ENCODE results near the gene NSRP1. TPM values are rescaled to one million over a fixed set of nuclear protein-coding genes. Genes with fewer than 3 reads are reported as not detected.
A peak's percentile ranks its signal among the peaks of the same experiment; 100 is the strongest.

NSRP1 gene, protein sequence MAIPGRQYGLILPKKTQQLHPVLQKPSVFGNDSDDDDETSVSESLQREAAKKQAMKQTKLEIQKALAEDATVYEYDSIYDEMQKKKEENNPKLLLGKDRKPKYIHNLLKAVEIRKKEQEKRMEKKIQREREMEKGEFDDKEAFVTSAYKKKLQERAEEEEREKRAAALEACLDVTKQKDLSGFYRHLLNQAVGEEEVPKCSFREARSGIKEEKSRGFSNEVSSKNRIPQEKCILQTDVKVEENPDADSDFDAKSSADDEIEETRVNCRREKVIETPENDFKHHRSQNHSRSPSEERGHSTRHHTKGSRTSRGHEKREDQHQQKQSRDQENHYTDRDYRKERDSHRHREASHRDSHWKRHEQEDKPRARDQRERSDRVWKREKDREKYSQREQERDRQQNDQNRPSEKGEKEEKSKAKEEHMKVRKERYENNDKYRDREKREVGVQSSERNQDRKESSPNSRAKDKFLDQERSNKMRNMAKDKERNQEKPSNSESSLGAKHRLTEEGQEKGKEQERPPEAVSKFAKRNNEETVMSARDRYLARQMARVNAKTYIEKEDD
- 10 to 100 TPM; 24.3 to 28.4 TPM for total RNA-seq

DNA sequence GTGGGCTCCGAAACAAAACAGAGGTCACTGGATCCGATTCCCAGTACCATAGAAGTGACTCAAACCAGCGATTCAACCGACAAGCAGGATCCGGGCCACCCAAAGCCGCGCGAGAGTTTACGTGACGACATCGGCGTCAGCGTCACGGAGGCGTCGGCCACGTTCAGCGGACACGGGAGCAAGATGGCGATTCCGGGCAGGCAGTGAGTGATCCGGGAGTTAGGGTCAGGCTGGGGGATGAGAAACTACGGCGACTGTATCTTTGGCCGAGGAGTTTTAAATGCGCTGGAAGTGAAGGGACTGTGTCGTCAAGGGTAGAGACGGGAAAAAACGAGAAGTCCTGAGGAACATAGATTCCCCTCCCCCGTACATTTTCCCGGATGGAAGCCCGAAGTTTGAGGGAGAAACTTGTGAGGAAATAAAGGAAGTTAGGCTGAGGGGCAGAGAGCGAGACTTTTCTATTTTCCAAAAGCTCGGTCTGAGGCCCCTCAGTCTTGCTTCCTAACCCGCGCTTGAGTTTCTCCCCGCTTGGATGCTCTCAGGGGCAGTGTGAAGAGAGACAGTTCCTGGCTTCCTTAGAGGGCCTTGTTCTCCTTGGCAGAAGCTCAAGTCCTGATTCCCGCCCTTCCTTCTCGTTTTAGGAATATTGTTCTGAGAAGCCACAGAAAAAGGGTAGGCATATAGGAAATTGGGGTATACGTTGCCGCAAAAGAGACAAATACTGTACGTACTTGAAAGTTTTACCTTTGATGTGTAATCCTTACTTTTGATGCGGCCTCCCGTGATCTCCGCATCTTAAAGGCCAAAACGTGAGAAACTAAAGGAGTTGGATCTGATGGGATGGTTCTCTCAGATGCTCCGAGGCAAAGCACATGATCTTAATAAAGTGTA is at the start of gene NSRP1:
TSS of gene NSRP1 (plus strand) at position 156 of the 891 bp plus-strand sequence. CDS start at position 184, 28 bp downstream.
- ATAC-seq (peak; percentile 92), DNase-seq (peak; percentile 97)
- Mint-ChIP-seq H3K36me3 (ENCODE audit: low read depth) (peaks cover 32% of the 10 kb centered on the region), H3K4me3 (peak within 1 kb of the TSS; percentile 98), H3K9me3 (no peaks in the 10 kb centered on the region), H3K27me3 (no peaks in the 10 kb centered on the region), H3K4me1 (ENCODE audit: low read depth) (peaks cover 46% of the 10 kb centered on the region), H3K27ac (peak within 1 kb of the TSS; percentile 98)
- CTCF ChIA-PET, result interaction anchor here (1.0 to 4.5 kb wide), 2 partner anchors 12 to 219 kb away, joined by 3 to 37 read pairs; no protein-coding TSS in a partner anchor
- TF ChIP-seq, protein P1, sequence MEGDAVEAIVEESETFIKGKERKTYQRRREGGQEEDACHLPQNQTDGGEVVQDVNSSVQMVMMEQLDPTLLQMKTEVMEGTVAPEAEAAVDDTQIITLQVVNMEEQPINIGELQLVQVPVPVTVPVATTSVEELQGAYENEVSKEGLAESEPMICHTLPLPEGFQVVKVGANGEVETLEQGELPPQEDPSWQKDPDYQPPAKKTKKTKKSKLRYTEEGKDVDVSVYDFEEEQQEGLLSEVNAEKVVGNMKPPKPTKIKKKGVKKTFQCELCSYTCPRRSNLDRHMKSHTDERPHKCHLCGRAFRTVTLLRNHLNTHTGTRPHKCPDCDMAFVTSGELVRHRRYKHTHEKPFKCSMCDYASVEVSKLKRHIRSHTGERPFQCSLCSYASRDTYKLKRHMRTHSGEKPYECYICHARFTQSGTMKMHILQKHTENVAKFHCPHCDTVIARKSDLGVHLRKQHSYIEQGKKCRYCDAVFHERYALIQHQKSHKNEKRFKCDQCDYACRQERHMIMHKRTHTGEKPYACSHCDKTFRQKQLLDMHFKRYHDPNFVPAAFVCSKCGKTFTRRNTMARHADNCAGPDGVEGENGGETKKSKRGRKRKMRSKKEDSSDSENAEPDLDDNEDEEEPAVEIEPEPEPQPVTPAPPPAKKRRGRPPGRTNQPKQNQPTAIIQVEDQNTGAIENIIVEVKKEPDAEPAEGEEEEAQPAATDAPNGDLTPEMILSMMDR (IDR thresholded peaks at IDR 0.05), result no peak
- intact Hi-C loops (cut with micrococcal nuclease), result loop anchor here (5.0 kb wide), 1 partner anchor 215 kb away; the partner anchor contains the start of gene TMIGD1
- POLR2A ChIA-PET, result interaction anchor here (0.6 to 1.3 kb wide), 4 partner anchors 9 to 428 kb away, joined by 3 to 5 read pairs (median 4); no protein-coding TSS in a partner anchor

DNA sequence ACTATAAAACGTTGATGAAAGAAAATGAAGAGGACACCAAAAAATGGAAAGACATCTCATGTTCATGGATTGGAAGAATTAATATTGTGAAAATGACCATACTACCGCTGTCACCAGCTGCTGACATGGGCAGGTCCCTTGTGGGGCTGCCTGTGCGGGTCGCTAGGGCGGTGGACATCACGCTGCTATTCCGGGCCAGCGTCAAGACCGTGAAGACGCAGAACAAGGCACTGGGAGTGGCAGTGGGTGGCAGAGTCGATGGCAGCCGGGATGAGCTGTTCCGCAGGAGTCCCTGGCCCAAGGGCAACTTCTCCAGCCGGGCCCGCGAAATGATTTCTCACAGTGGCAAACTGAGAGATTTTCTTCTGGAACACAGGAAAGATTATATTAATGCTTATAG is 48.2 kb upstream of the NSRP1 start:
- Mint-ChIP-seq H3K27ac (no peak overlapping the region), H3K4me1 (ENCODE audit: low read depth) (no peaks in the 10 kb centered on the region), H3K27me3 (peaks cover 8% of the 10 kb centered on the region), H3K9me3 (peaks cover 21% of the 10 kb centered on the region), H3K36me3 (ENCODE audit: low read depth) (peaks cover 2% of the 10 kb centered on the region), H3K4me3 (no peak overlapping the region)
- ChIA-PET POLR2A (no interaction called here), CTCF (interaction anchor here (1.1 kb wide), 1 partner anchor 25 kb away, joined by 3 read pairs; no protein-coding TSS in a partner anchor)
- intact Hi-C loops (cut with micrococcal nuclease), result no loop called here
- TF ChIP-seq, protein P1 (IDR thresholded peaks at IDR 0.05), result no peak
- ATAC-seq, result no peak
- DNase-seq, result no peak

GRCh38 chr17:30074254-30074653 is 42.4 kb upstream of the NSRP1 start:
- peaks cover 10% of the 10 kb centered on the region for H3K27me3 Mint-ChIP-seq
- H3K27ac Mint-ChIP-seq, result no peak overlapping the region
- H3K36me3 Mint-ChIP-seq (ENCODE audit: low read depth), result no peaks in the 10 kb centered on the region
- H3K4me1 Mint-ChIP-seq (ENCODE audit: low read depth), result no peaks in the 10 kb centered on the region
- intact Hi-C loops (cut with micrococcal nuclease), result no loop called here
- ATAC-seq (no peak), DNase-seq (no peak)
- no peak overlapping the region for H3K4me3 Mint-ChIP-seq
- H3K9me3 Mint-ChIP-seq, result no peaks in the 10 kb centered on the region
- TF ChIP-seq, protein P1 (IDR thresholded peaks at IDR 0.05), result no peak
- CTCF ChIA-PET, result interaction anchor here (1.8 kb wide), 1 partner anchor 17 kb away, joined by 5 read pairs; no protein-coding TSS in a partner anchor
- POLR2A ChIA-PET, result no interaction called here

DNA sequence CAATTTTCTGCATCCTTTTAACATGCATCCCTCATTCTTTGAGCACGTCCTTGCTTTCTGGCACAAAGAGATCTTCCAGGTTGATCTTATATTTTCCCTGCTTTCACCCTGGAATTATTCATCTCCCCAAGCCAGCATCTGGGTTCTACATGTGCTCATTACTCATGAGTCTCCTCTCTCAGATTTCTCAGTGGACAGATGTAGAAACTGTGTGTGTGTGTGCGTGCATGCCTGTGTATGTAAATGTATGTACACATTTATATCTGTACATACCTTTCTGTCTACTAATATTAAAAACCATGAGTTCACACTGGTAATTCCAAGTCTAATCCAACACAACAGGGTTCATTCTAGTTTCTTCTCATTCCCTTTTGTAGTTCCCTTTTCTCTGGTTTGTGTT is 41.9 kb upstream of the NSRP1 start:
- intact Hi-C loops (cut with micrococcal nuclease), result no loop called here
- CTCF ChIA-PET, result interaction anchor here (1.8 kb wide), 1 partner anchor 17 kb away, joined by 5 read pairs; no protein-coding TSS in a partner anchor
- peaks cover 10% of the 10 kb centered on the region for H3K27me3 Mint-ChIP-seq

More for the DNA sequence above, 41.9 kb upstream of the NSRP1 start:
- no peak overlapping the region for H3K4me3 Mint-ChIP-seq
- H3K9me3 Mint-ChIP-seq, result no peaks in the 10 kb centered on the region
- POLR2A ChIA-PET, result no interaction called here
- H3K36me3 Mint-ChIP-seq (ENCODE audit: low read depth), result no peaks in the 10 kb centered on the region
- ATAC-seq (no peak), DNase-seq (no peak)
- no peak overlapping the region for H3K27ac Mint-ChIP-seq
- no peaks in the 10 kb centered on the region for H3K4me1 Mint-ChIP-seq (ENCODE audit: low read depth)
- TF ChIP-seq, protein P1 (IDR thresholded peaks at IDR 0.05), result no peak

Measured in activated CD8-positive, alpha-beta T cell treated with anti-CD3 and anti-CD28 coated beads for 36 hours (primary cell).